Hematopoietic multipotent progenitor cell treated with erythropoietin and hydrocortisone succinate and interleukin-3 and kit ligand, for 15 days (in vitro differentiated cells): ENCODE measurements around the gene STX4.

Experiments used
- DNase-seq: peaks from one replicate; pipeline ENCODE4 v3.0.0-alpha.2; 2015; ENCODE audit warnings: low spot score

The STX4 gene

DNA sequence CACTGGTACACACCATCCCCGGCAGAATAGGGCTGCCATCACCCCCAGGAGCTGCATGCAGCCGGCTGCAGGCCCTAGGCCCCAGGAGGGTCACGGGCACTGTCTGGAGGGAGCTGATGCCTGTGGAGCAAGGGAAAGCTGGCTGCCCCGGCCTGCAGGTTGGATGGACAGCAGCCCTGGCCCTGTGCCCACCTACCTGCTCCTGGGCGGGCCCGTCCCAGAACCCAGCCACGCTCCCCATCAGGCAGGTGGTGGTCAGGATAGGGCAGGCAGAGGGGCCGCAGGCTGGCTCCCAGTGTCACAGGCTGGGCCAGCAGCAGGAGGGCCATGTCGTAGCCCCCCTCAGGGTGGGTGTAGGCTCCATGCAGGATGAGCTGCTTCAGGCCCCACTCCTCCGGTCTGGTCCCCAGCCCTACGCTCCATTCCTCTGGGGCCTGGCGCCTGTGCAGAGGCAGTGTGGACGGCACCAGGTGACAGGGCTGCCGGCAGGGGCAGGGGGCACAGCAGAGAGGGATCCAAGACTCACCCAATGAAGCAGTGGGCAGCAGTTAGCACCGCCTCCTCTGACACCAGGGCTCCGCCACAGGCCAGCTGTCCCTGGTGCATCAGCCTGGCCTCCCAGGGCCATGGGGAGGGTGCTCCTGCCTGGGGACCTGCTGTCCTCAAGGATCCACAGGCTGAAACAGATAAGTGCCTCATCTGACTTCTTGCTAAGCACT, 51.4 kb downstream of the STX4 start:
- no peak for DNase-seq

DNA sequence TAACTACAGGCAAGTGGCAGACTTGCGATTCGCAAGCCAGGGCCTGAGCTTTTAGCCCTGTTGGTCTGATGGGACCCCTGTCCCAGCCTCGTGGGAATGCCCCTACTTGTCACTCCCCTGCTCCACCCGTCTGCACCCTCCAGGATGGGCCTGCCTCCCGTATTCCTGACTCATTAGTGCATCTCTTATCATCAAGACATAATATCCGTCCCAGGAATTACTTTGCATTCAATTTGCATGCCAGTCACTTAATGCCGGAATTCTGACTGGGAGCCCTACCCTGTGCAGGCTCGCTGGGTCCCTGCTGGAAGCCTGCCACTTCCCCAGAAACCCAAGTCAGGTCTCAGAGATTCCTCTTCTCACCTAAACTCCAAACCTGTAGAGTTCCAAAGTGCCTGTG, 52.1 kb downstream of the STX4 start:
- DNase-seq = no peak

DNA sequence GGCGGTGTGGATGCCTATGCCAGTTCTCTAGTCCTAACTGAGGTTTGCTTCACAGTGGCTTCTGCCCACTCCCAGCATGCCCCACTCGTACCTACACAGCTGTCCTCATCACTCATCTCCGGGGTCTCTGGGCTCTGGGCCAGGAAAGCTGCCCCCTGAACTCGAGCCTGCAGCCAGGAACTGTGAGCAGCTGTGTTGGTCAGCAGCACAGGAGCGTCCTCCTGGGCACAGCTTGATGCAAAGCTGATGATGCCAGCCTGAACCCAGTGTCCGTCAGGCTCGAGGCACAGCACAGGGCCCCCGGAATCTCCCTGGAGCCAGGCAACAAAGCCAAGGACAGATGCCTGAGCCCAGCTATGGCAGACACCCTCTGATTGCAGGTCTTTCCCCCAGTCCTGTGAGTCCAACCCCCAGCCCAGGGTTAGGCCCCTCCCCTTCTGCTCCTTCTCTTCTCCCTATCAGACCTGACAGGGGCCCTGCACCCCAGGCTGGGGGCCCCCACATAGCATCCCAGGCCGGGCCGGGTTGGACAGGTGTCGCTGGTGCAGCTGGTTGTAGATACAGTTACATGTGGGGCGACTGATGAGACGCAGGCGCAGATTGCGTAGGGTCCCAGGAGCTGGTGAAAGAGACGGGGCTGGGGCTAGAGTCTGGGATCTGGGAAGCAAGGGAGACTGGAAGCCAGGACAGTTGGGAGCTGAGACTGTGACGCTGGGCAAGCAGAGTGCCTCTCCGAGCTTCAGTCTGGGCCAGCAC, 52.7 kb downstream of the STX4 start:
- no peak for DNase-seq

DNA sequence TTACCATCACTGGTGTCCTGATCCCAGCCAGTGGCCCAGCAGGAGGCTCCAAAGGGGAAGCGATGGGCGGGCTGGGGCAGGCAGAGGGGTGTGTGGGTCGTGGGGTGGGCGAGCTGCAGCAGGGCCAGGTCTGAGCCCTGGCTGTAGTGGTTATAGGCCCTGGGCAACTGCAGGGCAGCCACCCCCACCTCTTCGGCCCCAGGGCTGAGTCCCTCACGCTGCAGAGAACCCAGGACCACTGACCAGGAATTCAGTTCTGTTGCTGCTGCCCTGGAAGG, 53.2 kb downstream of the STX4 start:
- DNase-seq = no peak

DNA sequence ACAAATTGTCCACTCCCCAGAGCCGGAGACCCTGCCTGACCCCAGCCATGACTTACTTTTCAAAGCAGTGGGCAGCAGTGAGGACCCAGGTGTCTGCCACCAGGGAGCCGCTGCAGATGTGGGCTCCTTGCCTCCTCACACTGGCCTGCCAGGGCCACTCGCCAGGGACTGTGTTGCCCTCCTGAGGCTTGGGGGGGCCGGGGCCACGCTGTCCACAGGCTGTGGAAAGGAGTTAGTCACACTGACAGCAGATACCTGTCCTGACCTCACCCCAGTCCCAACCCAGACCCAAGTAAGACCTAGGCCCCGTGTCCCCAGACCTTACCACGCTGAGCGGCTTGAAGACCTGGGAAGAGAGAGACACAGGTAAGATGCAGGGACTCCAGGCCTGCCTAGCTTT, 54.1 kb downstream of the STX4 start:
- no peak for DNase-seq

DNA sequence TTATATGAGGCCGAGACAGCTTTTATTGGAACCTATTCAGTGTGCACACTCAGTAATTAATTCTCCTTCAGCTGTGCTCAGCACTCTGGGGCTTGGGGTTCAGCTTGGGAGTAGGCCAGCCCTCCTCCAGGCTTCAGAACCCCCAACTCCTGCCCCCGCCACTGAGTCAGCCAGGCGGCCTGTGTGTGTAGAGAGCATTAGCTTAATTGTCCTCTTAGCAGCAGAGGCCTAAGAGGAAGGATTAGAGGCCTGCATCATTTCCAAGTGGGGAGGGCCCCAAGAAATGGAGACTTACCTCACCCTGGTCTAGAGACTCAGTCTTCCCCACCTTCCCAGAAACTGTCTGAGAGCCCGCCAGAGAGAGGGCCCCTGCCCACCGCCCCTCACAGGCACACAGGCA, 54.6 kb downstream of the STX4 start:
- DNase-seq = no peak

DNA sequence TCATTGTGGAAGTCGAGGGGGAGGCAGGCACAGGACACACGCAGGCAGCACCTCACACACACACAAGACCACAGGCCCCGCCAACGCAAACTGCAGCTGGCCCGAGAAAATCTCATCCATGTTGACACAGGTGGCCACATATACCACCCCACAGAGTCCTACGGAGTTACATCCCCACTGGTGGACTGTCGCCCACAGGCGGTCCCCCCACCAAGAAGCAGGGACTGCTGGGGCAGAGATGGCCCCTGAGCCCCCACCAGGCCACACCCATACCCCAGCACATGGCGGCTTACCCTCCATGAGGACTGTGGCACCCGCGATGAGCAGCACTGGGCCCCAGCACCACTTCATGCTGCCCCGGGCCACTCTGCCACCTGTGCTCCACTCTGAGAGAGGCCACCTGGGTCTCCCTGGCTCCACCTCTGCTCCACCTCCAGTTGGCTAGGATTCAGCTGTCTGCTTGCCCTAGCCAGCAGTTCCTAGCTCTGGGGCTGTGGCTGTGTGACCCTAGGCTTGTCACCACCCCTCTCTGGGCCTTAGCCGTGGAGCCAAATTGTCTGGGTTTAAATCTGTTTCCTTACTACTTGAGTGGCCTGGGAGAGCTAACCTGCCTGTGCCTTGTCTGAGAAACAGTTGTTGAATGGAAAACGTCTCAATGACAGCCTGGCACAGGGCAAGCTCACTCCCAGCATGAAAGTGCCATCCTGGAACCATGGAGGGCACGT, 55.3 kb downstream of the STX4 start, which contains the start of gene PRSS53:
TSS of gene PRSS53 (minus strand) at position 485 of the 725 bp plus-strand sequence. CDS start at position 351, 134 bp downstream.
- no peak for DNase-seq

DNA sequence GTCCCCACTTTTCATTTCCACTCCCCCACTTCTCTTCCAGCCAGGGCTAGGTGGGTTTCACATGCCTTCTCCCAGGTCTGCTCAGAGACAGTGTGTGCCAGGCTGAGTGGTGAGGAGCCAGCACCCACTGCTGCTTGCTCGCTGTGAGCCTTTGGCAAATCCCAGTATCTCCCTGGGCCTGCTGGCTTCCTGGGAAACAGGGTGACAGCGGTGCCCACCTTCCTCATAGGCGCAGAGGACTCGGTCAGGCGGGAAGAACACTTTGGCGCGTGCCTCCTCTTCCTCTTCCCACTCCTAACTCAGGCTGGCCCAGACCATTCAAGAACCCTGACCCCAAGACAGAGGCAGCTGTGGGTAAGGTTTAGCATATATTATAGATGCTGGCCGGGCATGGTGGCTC, 55.8 kb downstream of the STX4 start:
- DNase-seq = no peak
